H4 (cell line): ENCODE data around the gene MAML2. TPM values are rescaled to one million over a fixed set of nuclear protein-coding genes. Genes with fewer than 3 reads are reported as not detected.

Source experiments
- DNase-seq: peaks from one replicate; pipeline ENCODE4 v3.0.0-alpha.2; 2015; ENCODE audit warnings: low spot score
- total RNA-seq: library from RNA; depleted of rRNA; stranded (reverse); fragments of >200 nt; shearing (Covaris generic); gene quantifications from 2 replicates; pipeline ENCODE4 v1.2.3, GENCODE V29; 2014

The MAML2 gene
- total RNA-seq, 1 experiment from 2014 or later = 4.3 TPM

GRCh38 chr11:96339706-96340554, 3.1 kb downstream of the MAML2 start:
- no peak for DNase-seq

GRCh38 chr11:96338910-96339705, 3.9 kb downstream of the MAML2 start:
- peak; percentile 40 for DNase-seq

GRCh38 chr11:96337541-96338431, 5.2 kb downstream of the MAML2 start:
- no peak for DNase-seq

- no peak for DNase-seq
Observed at GRCh38 chr11:96335388-96335787, 7.6 kb downstream of the MAML2 start.

GRCh38 chr11:96334219-96334618, 8.8 kb downstream of the MAML2 start:
- no peak for DNase-seq

- no peak for DNase-seq
Observed at GRCh38 chr11:96333191-96333719, 9.7 kb downstream of the MAML2 start.

- no peak for DNase-seq
Observed at GRCh38 chr11:96332126-96332771, 10.7 kb downstream of the MAML2 start.

GRCh38 chr11:96331699-96332116, 11.3 kb downstream of the MAML2 start:
- DNase-seq = no peak

GRCh38 chr11:96330511-96330859, 12.5 kb downstream of the MAML2 start:
- no peak for DNase-seq

- DNase-seq = no peak
Observed at GRCh38 chr11:96329855-96330510, 13.0 kb downstream of the MAML2 start.

- DNase-seq = no peak
Observed at GRCh38 chr11:96329419-96329818, 13.6 kb downstream of the MAML2 start.

- DNase-seq = no peak
Observed at GRCh38 chr11:96328395-96329010, 14.5 kb downstream of the MAML2 start.

- no peak for DNase-seq
Observed at GRCh38 chr11:96326959-96327358, 16.0 kb downstream of the MAML2 start.

GRCh38 chr11:96324912-96325311, 18.1 kb downstream of the MAML2 start:
- DNase-seq = no peak

GRCh38 chr11:96323642-96323985, 19.4 kb downstream of the MAML2 start:
- no peak for DNase-seq

- DNase-seq = no peak
Observed at GRCh38 chr11:96322775-96323641, 20.0 kb downstream of the MAML2 start.

GRCh38 chr11:96321091-96321490, 21.9 kb downstream of the MAML2 start:
- DNase-seq = no peak

- DNase-seq = no peak
Observed at GRCh38 chr11:96319898-96320656, 22.9 kb downstream of the MAML2 start.

- DNase-seq = no peak
Observed at GRCh38 chr11:96318850-96319249, 24.1 kb downstream of the MAML2 start.
